Muscle of back (tissue), 11 donors: ENCODE data around the gene ZHX3. TPM values are rescaled to one million over a fixed set of nuclear protein-coding genes. Genes with fewer than 3 reads are reported as not detected.
A peak's percentile ranks its signal among the peaks of the same experiment; 100 is the strongest.

Experiments
- DNase-seq, 3 donors: peaks; one replicate each; pipeline versions ENCODE4 v3.0.0 to v3.0.0-alpha.2; 2013
- polyA plus RNA-seq, 10 donors: library from polyadenylated mRNA; unstranded; fragments of 120-200 nt; gene quantifications; one replicate each; pipeline ENCODE4 v1.2.1, GENCODE V29; 2013; ENCODE audit not compliant: insufficient read length in 10 of 10

Gene ZHX3
- polyA plus RNA-seq, 10 donors, result 8.4 to 13.6 (median 10.1) TPM

DNA sequence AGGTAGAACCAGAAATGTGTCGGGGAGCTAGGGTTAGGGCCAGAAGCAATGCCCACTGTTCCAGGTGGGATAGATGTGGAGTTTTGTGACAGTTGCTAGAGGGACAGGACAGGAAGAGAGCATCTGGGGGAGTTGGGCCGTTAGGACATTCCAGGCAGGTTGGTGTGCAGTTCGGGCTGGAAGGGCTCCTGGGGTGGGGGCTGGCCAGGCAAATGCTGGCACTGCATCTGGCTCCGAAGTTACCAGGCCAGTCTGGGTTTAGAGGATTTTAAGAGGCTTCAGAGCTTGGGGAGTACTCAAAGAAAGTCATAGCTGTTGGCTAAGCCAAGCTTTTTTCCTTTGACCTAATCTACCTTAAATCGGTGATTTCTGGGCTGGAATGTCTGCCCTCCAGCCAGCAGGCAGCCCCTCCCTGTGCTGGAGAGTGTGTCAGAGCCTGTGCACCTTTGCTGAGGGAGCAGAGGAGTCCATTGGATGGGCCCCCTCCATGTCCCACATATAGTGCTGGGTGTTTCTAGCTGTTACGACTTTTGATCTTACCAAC lies 159.4 kb downstream of the ZHX3 start:
- DNase-seq, result no peak

GRCh38 chr20:41155261-41155660 lies 162.3 kb downstream of the ZHX3 start:
- DNase-seq, result no peak

- no peak for DNase-seq
Measured at GRCh38 chr20:41154436-41155176, 162.9 kb downstream of the ZHX3 start.

DNA sequence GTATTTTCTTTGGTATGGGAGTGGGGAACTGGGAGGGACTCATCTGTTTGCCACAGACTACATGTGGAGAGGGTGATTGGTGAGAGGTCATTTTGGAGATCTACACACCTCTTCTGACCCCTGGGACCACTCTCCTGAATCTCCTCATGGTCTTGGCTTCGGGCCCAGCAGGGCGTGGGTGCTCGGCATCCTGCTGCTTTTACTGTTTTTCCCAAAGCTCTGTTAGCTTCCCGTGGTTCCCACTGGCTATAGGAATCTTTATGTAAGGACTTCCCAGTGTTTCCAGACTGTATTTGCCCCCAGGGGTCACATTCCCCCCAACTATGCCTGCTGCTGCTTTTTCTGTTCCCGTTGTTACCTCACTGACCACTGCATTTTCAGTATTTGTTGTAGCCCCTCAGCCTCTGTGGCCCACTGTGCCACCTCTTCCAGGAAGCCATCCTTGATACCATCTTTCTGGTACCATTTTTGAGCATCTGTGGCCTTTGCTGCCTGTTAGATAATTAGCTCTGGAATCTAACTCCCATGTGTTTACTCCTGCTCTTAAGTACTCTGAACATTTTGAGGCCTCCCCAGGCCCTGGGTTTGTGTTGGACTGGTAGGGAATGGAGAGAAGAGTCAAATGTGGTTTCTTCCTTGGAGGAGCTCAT lies 165.3 kb downstream of the ZHX3 start:
- no peak for DNase-seq

GRCh38 chr20:41151134-41151869 lies 166.2 kb downstream of the ZHX3 start:
- DNase-seq, result no peak

GRCh38 chr20:41150664-41151063 lies 166.9 kb downstream of the ZHX3 start:
- DNase-seq, result peak in 1 of 3 donors; percentile 39

GRCh38 chr20:41148942-41149341 lies 168.6 kb downstream of the ZHX3 start:
- no peak for DNase-seq

- no peak for DNase-seq
Measured at GRCh38 chr20:41147767-41148191, 169.8 kb downstream of the ZHX3 start.

GRCh38 chr20:41145821-41146620 lies 171.5 kb downstream of the ZHX3 start:
- peak in 1 of 3 donors; percentile 58 for DNase-seq

DNA sequence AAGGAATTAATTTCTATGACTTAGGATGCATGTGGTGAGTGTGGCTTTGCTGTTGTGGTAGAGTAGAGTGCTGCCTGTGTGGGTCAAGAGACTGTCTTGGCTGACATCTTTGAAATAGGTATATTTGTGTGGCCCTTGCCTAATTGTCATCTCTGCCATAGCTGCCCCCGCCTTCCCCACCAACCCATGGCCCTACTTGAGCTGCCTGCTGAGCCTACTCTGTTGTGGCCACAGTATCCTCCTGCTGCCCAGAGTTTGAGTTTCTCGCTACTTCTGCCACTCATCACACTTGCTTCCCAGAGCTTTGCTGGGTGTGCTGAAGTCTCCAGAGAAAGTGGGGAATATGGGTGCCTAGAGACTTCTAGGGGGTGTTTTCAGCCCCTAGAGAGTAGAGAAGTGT lies 172.2 kb downstream of the ZHX3 start:
- no peak for DNase-seq

DNA sequence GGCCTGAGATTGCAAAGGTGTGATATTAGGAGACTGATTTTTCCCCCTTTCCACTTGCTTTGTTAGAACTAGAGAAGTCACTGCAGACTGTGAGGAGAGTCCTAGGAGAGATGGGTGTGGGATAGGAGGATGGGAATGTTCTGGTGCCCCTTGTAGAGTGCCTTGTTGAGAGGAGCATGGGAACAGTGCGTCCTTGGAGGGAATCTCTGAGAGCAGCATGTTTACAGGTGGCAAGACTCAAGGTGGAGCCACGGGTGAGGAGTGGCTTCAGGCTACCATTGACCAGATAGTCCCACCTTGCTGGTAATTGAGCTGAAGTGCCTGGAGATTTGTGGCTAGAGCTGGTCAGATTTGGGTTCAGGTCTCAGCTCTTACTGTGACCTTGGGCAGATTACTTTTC lies 174.2 kb downstream of the ZHX3 start:
- no peak for DNase-seq

GRCh38 chr20:41142919-41143318 lies 174.6 kb downstream of the ZHX3 start:
- DNase-seq, result no peak

DNA sequence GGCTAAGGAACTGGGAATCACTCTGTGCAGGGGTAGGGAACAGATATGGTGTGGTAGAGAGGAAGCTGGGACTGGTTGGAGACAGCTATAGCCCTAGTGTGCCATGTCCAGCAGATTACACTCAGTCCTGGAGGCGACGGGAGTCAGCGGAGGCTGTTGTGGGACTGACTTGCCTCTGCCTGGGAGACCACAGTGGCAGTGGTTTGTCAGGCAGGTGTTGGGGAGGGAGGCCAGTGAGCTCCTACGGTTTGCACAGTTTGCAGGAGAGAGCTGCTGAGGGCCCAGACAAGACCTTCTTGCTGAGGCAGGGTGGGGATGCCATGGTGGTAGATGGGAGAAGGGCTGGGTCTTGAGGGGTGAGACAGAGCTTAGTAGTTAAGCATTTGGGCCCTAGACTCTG lies 175.3 kb downstream of the ZHX3 start:
- DNase-seq, result no peak

GRCh38 chr20:41141153-41141815 lies 176.2 kb downstream of the ZHX3 start:
- peak in 1 of 3 donors; percentile 49 for DNase-seq

GRCh38 chr20:41140226-41141133 lies 177.1 kb downstream of the ZHX3 start:
- DNase-seq, result no peak

DNA sequence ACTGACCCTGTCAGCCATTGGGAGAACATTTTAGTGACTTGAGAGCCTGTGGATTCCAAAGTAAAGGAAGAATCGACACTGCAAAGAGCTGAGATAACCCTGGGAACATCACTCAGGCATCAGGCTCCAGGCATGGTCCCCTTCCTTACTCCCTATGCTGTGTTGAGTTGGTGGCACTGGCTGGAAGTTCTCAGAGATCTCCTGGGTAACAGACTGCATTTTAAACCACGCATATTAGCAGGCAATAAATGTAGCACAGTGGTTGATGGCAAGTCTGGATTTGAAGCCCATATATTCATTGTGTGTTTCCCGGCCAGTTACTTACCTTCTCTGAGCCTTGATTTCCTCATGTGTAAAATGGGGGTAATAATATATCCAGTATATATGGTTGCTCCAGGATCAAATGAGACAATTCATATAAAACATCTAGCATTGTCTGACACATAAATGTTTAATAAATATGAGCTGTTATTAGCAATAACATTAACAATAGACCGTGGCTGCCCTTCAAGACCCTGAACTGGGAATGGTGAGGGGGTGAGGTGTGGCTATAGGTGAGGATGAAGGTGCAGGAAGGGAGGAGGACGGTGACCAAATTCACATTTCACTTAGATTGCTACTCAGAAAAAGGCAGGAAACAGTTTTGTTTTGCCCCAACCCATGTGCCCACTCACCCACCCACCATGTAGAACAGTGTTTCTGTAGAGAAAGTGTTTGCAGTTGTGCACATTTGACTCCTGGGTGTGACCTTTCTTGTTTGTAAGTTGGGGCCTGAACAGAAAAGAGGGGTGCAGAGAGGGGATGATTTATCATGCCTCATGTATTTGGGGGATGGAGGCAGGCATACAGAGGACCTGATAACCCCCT lies 178.1 kb downstream of the ZHX3 start:
- DNase-seq, result no peak

GRCh38 chr20:41138475-41139226 lies 178.9 kb downstream of the ZHX3 start:
- DNase-seq, result peak in 1 of 3 donors; percentile 71
